ENCODE results near the gene TRANK1. TPM values are rescaled to one million over a fixed set of nuclear protein-coding genes. Genes with fewer than 3 reads are reported as not detected.

TRANK1 gene
- total and polyA plus RNA-seq, 2 of the 4 experiments (the other 2 are of a cell fraction): 7.9 to 12.7 TPM

DNA sequence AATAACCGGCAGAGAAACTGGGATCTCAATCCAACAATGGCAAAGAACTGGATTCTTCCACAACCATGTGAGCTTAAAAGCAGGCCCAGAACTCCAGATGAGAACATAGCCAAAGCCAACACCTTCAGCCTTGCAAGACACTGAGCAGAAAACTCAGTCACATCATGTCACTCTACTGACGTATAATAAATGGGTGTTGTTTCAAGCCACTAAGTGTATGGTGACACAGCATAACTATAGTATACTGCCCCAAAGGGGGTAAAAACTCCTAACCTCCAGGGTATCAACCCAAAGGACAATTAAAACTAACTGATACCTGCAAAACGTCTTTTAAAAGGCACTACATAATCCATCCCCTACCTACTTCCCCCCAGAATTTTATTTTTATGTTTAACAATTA lies 69.5 kb downstream of the TRANK1 start:
- TF ChIP-seq SMC3 (IDR thresholded peaks at IDR 0.05; ENCODE audit: low read depth, low read length): no peak
- no peak for TF ChIP-seq FOS (IDR thresholded peaks at IDR 0.05; ENCODE audit: low read depth, low read length)
- TF ChIP-seq MXI1 (IDR thresholded peaks at IDR 0.05; ENCODE audit: borderline replicate concordance, low read depth, low read length): no peak
- TF ChIP-seq BHLHE40 (IDR thresholded peaks at IDR 0.05; ENCODE audit: low read depth, low read length): no peak
- TF ChIP-seq CEBPB (IDR thresholded peaks at IDR 0.05; ENCODE audit: low read depth, low read length): no peak
- TF ChIP-seq, protein P1, sequence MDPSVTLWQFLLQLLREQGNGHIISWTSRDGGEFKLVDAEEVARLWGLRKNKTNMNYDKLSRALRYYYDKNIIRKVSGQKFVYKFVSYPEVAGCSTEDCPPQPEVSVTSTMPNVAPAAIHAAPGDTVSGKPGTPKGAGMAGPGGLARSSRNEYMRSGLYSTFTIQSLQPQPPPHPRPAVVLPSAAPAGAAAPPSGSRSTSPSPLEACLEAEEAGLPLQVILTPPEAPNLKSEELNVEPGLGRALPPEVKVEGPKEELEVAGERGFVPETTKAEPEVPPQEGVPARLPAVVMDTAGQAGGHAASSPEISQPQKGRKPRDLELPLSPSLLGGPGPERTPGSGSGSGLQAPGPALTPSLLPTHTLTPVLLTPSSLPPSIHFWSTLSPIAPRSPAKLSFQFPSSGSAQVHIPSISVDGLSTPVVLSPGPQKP (IDR thresholded peaks at IDR 0.05; ENCODE audit: borderline replicate concordance, low read depth, low read length): no peak
- TF ChIP-seq RAD21 (IDR thresholded peaks at IDR 0.05; ENCODE audit: low read length): no peak
- TF ChIP-seq MAFK (IDR thresholded peaks at IDR 0.05; ENCODE audit: low read depth, low read length): no peak
- TF ChIP-seq USF2 (IDR thresholded peaks at IDR 0.05; ENCODE audit: low read depth, low read length): no peak
- no peak for TF ChIP-seq NFE2L2 (IDR thresholded peaks at IDR 0.05; ENCODE audit: low read depth, low read length)
- no peak for TF ChIP-seq MAZ (IDR thresholded peaks at IDR 0.05; ENCODE audit: borderline replicate concordance, low read depth, low read length)
- no peak for TF ChIP-seq CHD1 (IDR thresholded peaks at IDR 0.05; ENCODE audit: low read depth, low read length)
- TF ChIP-seq POLR2A (IDR thresholded peaks at IDR 0.05; ENCODE audit: low read depth, low read length): no peak
- no peak for TF ChIP-seq RCOR1 (IDR thresholded peaks at IDR 0.05; ENCODE audit: insufficient replicate concordance, low read length)
- TF ChIP-seq, protein P2, sequence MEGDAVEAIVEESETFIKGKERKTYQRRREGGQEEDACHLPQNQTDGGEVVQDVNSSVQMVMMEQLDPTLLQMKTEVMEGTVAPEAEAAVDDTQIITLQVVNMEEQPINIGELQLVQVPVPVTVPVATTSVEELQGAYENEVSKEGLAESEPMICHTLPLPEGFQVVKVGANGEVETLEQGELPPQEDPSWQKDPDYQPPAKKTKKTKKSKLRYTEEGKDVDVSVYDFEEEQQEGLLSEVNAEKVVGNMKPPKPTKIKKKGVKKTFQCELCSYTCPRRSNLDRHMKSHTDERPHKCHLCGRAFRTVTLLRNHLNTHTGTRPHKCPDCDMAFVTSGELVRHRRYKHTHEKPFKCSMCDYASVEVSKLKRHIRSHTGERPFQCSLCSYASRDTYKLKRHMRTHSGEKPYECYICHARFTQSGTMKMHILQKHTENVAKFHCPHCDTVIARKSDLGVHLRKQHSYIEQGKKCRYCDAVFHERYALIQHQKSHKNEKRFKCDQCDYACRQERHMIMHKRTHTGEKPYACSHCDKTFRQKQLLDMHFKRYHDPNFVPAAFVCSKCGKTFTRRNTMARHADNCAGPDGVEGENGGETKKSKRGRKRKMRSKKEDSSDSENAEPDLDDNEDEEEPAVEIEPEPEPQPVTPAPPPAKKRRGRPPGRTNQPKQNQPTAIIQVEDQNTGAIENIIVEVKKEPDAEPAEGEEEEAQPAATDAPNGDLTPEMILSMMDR (conservative IDR thresholded peaks at IDR 0.05; ENCODE audit: low read depth, low read length): no peak
- no peak for DNase-seq
- in situ Hi-C loops (cut with MboI; ENCODE audit: low sequenced_read_pairs) (no loop called here), intact Hi-C loops (cut with micrococcal nuclease) (no loop called here), dilution Hi-C loops (cut with HindIII; ENCODE audit: low sequenced_read_pairs, unreplicated experiment) (no loop called here)
- Histone ChIP-seq H2BK120ac (ENCODE audit: low read depth, low read length) (no peak overlapping the region), H3K9ac (ENCODE audit: low read depth, low read length) (no peak overlapping the region), H2AFZ (replicated peaks; ENCODE audit: low read length, poor library complexity) (peak overlapping the region; percentile 59), H3K27me3 (ENCODE audit: control insufficient read depth, insufficient read depth, low read length) (no peaks in the 10 kb centered on the region), H3K56ac (ENCODE audit: extremely low read depth, insufficient read depth, low read length) (no peak overlapping the region), H3K9me1 (ENCODE audit: insufficient read depth, low read length) (no peaks in the 10 kb centered on the region), H3K36me3 (ENCODE audit: control insufficient read depth, insufficient read depth, low read length) (no peaks in the 10 kb centered on the region), H3K23ac (ENCODE audit: low read depth, low read length) (no peak overlapping the region), H3K14ac (replicated peaks; ENCODE audit: low read depth, low read length) (no peak overlapping the region; the same call in 1 of the 2 replicates), H3K27ac (ENCODE audit: insufficient read depth, low read length) (no peak overlapping the region), H3K18ac (ENCODE audit: low read depth, low read length) (no peak overlapping the region), H3K4me2 (ENCODE audit: low read depth, low read length) (no peak overlapping the region), H3K79me1 (ENCODE audit: low read depth in 1 of 2, low read length in 2 of 2) (no peaks in the 10 kb centered on the region), H3K4me3 (ENCODE audit: insufficient read depth, low read depth, low read length) (no peak overlapping the region), H4K91ac (ENCODE audit: insufficient read depth, low read depth, low read length) (no peak overlapping the region), H2AK5ac (ENCODE audit: low read depth, low read length) (no peak overlapping the region), H3K4me1 (ENCODE audit: control insufficient read depth, insufficient read depth, low read length) (no peaks in the 10 kb centered on the region), H2AK9ac (replicated peaks; ENCODE audit: low read depth, low read length, poor library complexity) (no peak overlapping the region), H2BK15ac (ENCODE audit: low read depth, low read length) (no peak overlapping the region), H2BK20ac (ENCODE audit: low read depth, low read length) (no peak overlapping the region), H4K20me1 (ENCODE audit: insufficient read depth, low read length) (no peaks in the 10 kb centered on the region), H3K4ac (ENCODE audit: low read depth, low read length) (no peak overlapping the region), H3K9me3 (ENCODE audit: control insufficient read depth, insufficient read depth, low read length) (no peaks in the 10 kb centered on the region), H4K5ac (ENCODE audit: low read depth, low read length) (no peak overlapping the region), H4K8ac (ENCODE audit: low read depth in 2 of 2, low read length in 2 of 2) (no peak overlapping the region), H2BK5ac (ENCODE audit: low read depth, low read length, poor library complexity, severe bottlenecking) (no peak overlapping the region)
- no peak for ATAC-seq (ENCODE audit: low read depth)
- ChIA-PET CTCF (no interaction called here), POLR2A (ENCODE audit: unreplicated experiment) (no interaction called here)
- no CpG with 5 or more reads among the region's 3 CpGs for WGBS, 2 experiments (ENCODE audit: extremely low coverage in 2 of 2, insufficient read length in 1 of 2)
- BruUV-seq (replicated peaks): no TSS peak

All from IMR-90 (cell line).